Measurements from ENCODE around the gene TRABD2B. TPM values are rescaled to one million over a fixed set of nuclear protein-coding genes. Genes with fewer than 3 reads are reported as not detected.

The TRABD2B gene
- total RNA-seq, 1 donor from 2014 or later, result 0.92 TPM

- no peak for DNase-seq (ENCODE audit: low read depth)
- no peak for TF ChIP-seq CTCF (IDR thresholded peaks at IDR 0.05; ENCODE audit: insufficient read depth, low read length, poor library complexity, severe bottlenecking)
These were observed 21.8 kb downstream of the TRABD2B start for GRCh38 chr1:47975302-47975921.

GRCh38 chr1:47972864-47973432 lies 24.2 kb downstream of the TRABD2B start:
- Histone ChIP-seq H3K27me3 (ENCODE audit: control insufficient read depth, insufficient read depth, low read length) (no peaks in the 10 kb centered on the region), H3K36me3 (ENCODE audit: control insufficient read depth, insufficient read depth, low read length) (no peaks in the 10 kb centered on the region), H3K4me3 (ENCODE audit: low read depth, low read length) (no peak overlapping the region)
- peak; percentile 40 for TF ChIP-seq CTCF (IDR thresholded peaks at IDR 0.05; ENCODE audit: insufficient read depth, low read length, poor library complexity, severe bottlenecking)
- no peak for DNase-seq (ENCODE audit: low read depth)

More at GRCh38 chr1:47975302-47975921, 21.8 kb downstream of the TRABD2B start:
- Histone ChIP-seq H3K27me3 (ENCODE audit: control insufficient read depth, insufficient read depth, low read length) (no peaks in the 10 kb centered on the region), H3K36me3 (ENCODE audit: control insufficient read depth, insufficient read depth, low read length) (no peaks in the 10 kb centered on the region), H3K4me3 (ENCODE audit: low read depth, low read length) (no peak overlapping the region)

- Histone ChIP-seq H3K36me3 (ENCODE audit: control insufficient read depth, insufficient read depth, low read length) (no peaks in the 10 kb centered on the region), H3K4me3 (ENCODE audit: low read depth, low read length) (no peak overlapping the region), H3K27me3 (ENCODE audit: control insufficient read depth, insufficient read depth, low read length) (no peaks in the 10 kb centered on the region)
- TF ChIP-seq CTCF (IDR thresholded peaks at IDR 0.05; ENCODE audit: insufficient read depth, low read length, poor library complexity, severe bottlenecking), result no peak
- no peak for DNase-seq (ENCODE audit: low read depth)
These were observed 25.6 kb downstream of the TRABD2B start for GRCh38 chr1:47971385-47972160.

GRCh38 chr1:47970882-47971281 lies 26.3 kb downstream of the TRABD2B start:
- no peaks in the 10 kb centered on the region for H3K36me3 ChIP-seq (ENCODE audit: control insufficient read depth, insufficient read depth, low read length)
- DNase-seq (ENCODE audit: low read depth), result no peak
- no peaks in the 10 kb centered on the region for H3K27me3 ChIP-seq (ENCODE audit: control insufficient read depth, insufficient read depth, low read length)
- no peak for TF ChIP-seq CTCF (IDR thresholded peaks at IDR 0.05; ENCODE audit: insufficient read depth, low read length, poor library complexity, severe bottlenecking)
- no peak overlapping the region for H3K4me3 ChIP-seq (ENCODE audit: low read depth, low read length)

GRCh38 chr1:47969478-47969877 lies 27.7 kb downstream of the TRABD2B start:
- no peak for TF ChIP-seq CTCF (IDR thresholded peaks at IDR 0.05; ENCODE audit: insufficient read depth, low read length, poor library complexity, severe bottlenecking)
- Histone ChIP-seq H3K36me3 (ENCODE audit: control insufficient read depth, insufficient read depth, low read length) (no peaks in the 10 kb centered on the region), H3K27me3 (ENCODE audit: control insufficient read depth, insufficient read depth, low read length) (no peaks in the 10 kb centered on the region), H3K4me3 (ENCODE audit: low read depth, low read length) (no peak overlapping the region)
- DNase-seq (ENCODE audit: low read depth), result no peak

All from kidney epithelial cell (primary cell).